ENCODE measurements around the gene TFCP2L1. TPM values are rescaled to one million over a fixed set of nuclear protein-coding genes. Genes with fewer than 3 reads are reported as not detected.

TFCP2L1 gene
- total RNA-seq, 1 donor from 2014 or later = 0.05 TPM

DNA sequence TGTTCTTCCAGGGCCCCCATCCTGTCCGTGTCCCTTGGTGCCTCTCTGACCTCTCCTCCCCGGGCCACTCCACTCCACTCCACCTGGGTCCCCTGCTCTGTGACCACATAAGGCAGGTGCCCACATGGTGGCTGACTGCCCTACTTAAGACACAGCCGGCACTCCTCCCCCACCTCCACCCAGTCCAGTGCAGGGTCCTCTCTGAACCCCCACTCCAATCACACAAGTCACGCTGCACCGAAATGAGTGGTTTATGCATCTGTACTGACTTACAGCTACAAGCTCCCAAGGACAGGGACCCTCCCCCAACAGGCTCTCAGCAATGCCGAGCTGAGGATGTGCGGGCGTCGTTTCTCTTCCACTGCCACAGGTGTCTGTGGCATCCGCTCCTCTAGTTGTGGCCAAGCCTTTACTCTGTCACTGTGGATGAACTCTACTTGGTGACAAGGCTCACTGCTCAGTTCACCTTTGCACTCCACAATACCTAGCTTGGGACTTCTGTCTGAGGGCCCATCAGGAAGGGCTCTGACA lies 48.3 kb downstream of the TFCP2L1 start:
- H3K4me2 ChIP-seq (ENCODE audit: low read length) = no peak overlapping the region
- FAIRE-seq (no peak), DNase-seq (ENCODE audit: low read depth) (no peak)
- Mint-ChIP-seq H3K4me1 (ENCODE audit: low read depth, unreplicated experiment) (no peaks in the 10 kb centered on the region), H3K27me3 (ENCODE audit: low read depth, unreplicated experiment) (peaks cover 73% of the 10 kb centered on the region), H3K4me3 (ENCODE audit: unreplicated experiment) (no peak overlapping the region), H3K36me3 (ENCODE audit: low read depth, unreplicated experiment) (no peaks in the 10 kb centered on the region), H3K9me3 (ENCODE audit: unreplicated experiment) (no peaks in the 10 kb centered on the region), H3K27ac (ENCODE audit: unreplicated experiment) (no peak overlapping the region)
- no peak overlapping the region for H3K4me3 ChIP-seq (ENCODE audit: insufficient read depth, low read depth, low read length)
- H3K9ac ChIP-seq (ENCODE audit: low read length) = no peak overlapping the region
- H3K36me3 ChIP-seq (ENCODE audit: insufficient read depth, low read length) = no peaks in the 10 kb centered on the region
- no peaks in the 10 kb centered on the region for H3K27me3 ChIP-seq (ENCODE audit: insufficient read depth, low read length)
- no peak for TF ChIP-seq EZH2 (IDR thresholded peaks at IDR 0.05; ENCODE audit: insufficient read depth, low read length)
- H3K79me2 ChIP-seq (ENCODE audit: insufficient read depth, low read length) = no peaks in the 10 kb centered on the region
- H3K27ac ChIP-seq (ENCODE audit: low read depth, low read length) = no peak overlapping the region
- no peak overlapping the region for H2AFZ ChIP-seq (ENCODE audit: low read depth, low read length)
- H4K20me1 ChIP-seq (ENCODE audit: insufficient read depth, low read length) = no peaks in the 10 kb centered on the region
- no peaks in the 10 kb centered on the region for H3K9me3 ChIP-seq (ENCODE audit: insufficient read depth, low read depth, low read length)
- H3K4me1 ChIP-seq (ENCODE audit: insufficient read depth, low read length) = peaks cover 8% of the 10 kb centered on the region

DNA sequence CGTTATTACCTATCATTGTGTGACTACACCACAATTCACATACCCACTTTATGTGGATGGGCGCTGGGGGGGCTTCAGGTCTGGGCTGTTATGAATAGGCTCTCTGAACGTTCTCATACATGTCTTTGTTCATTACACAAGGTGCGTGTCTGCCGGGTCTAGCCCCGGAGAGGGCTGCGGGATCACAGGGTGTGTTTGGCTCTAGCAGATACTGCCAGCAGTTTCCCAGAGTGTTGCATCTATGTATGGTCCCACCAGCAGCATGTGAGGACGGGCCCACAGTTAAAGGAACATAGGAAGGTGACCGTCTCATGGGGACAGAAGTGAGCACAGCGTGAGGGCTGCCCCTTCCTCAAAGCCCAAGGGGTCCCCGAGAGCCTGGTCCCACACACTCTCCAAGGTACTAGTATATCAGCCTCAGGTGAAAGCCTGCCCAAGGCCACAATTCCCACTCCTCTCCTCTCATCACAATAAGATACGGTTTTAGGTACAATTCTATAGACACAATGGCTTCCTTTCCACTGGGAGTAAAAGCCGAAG lies 48.8 kb downstream of the TFCP2L1 start:
- Mint-ChIP-seq H3K4me1 (ENCODE audit: low read depth, unreplicated experiment) (no peaks in the 10 kb centered on the region), H3K27ac (ENCODE audit: unreplicated experiment) (no peak overlapping the region), H3K9me3 (ENCODE audit: unreplicated experiment) (no peaks in the 10 kb centered on the region), H3K4me3 (ENCODE audit: unreplicated experiment) (no peak overlapping the region), H3K36me3 (ENCODE audit: low read depth, unreplicated experiment) (no peaks in the 10 kb centered on the region), H3K27me3 (ENCODE audit: low read depth, unreplicated experiment) (peaks cover 72% of the 10 kb centered on the region)
- Histone ChIP-seq H3K79me2 (ENCODE audit: insufficient read depth, low read length) (no peaks in the 10 kb centered on the region), H3K27me3 (ENCODE audit: insufficient read depth, low read length) (no peaks in the 10 kb centered on the region), H4K20me1 (ENCODE audit: insufficient read depth, low read length) (no peaks in the 10 kb centered on the region), H3K36me3 (ENCODE audit: insufficient read depth, low read length) (no peaks in the 10 kb centered on the region), H3K9me3 (ENCODE audit: insufficient read depth, low read depth, low read length) (no peaks in the 10 kb centered on the region), H3K27ac (ENCODE audit: low read depth, low read length) (no peak overlapping the region), H3K4me3 (ENCODE audit: insufficient read depth, low read depth, low read length) (no peak overlapping the region), H3K9ac (ENCODE audit: low read length) (no peak overlapping the region), H3K4me2 (ENCODE audit: low read length) (no peak overlapping the region), H3K4me1 (ENCODE audit: insufficient read depth, low read length) (peaks cover 8% of the 10 kb centered on the region), H2AFZ (ENCODE audit: low read depth, low read length) (no peak overlapping the region)
- DNase-seq (ENCODE audit: low read depth) (no peak), FAIRE-seq (no peak)
- TF ChIP-seq, protein P1, sequence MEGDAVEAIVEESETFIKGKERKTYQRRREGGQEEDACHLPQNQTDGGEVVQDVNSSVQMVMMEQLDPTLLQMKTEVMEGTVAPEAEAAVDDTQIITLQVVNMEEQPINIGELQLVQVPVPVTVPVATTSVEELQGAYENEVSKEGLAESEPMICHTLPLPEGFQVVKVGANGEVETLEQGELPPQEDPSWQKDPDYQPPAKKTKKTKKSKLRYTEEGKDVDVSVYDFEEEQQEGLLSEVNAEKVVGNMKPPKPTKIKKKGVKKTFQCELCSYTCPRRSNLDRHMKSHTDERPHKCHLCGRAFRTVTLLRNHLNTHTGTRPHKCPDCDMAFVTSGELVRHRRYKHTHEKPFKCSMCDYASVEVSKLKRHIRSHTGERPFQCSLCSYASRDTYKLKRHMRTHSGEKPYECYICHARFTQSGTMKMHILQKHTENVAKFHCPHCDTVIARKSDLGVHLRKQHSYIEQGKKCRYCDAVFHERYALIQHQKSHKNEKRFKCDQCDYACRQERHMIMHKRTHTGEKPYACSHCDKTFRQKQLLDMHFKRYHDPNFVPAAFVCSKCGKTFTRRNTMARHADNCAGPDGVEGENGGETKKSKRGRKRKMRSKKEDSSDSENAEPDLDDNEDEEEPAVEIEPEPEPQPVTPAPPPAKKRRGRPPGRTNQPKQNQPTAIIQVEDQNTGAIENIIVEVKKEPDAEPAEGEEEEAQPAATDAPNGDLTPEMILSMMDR (IDR thresholded peaks at IDR 0.05; ENCODE audit: insufficient read depth, low read depth, low read length) = no peak

DNA sequence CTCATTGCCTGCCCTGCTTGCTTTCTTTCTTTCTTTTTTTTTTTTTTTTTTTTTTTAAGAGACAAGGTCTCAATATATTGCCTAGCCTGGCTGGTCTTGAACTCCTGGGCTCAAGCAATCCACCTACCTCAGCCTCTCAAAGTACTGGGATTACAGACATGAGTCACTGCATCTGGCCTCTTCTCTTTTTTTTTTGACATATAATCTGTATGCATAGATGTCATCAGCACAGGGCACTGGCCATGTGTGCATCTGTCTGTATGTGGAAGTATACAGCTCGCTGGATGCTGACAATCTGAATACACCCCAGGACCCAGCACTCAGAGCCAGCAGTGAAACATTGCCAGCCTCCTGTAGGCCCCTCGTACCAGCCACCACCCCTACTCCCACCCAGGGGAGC lies 49.5 kb downstream of the TFCP2L1 start:
- Histone ChIP-seq H3K79me2 (ENCODE audit: insufficient read depth, low read length) (no peaks in the 10 kb centered on the region), H3K4me2 (ENCODE audit: low read length) (no peak overlapping the region), H3K27me3 (ENCODE audit: insufficient read depth, low read length) (no peaks in the 10 kb centered on the region), H3K9me3 (ENCODE audit: insufficient read depth, low read depth, low read length) (no peaks in the 10 kb centered on the region), H4K20me1 (ENCODE audit: insufficient read depth, low read length) (no peaks in the 10 kb centered on the region), H2AFZ (ENCODE audit: low read depth, low read length) (no peak overlapping the region), H3K27ac (ENCODE audit: low read depth, low read length) (no peak overlapping the region), H3K4me3 (ENCODE audit: insufficient read depth, low read depth, low read length) (no peak overlapping the region), H3K9ac (ENCODE audit: low read length) (no peak overlapping the region), H3K36me3 (ENCODE audit: insufficient read depth, low read length) (no peaks in the 10 kb centered on the region), H3K4me1 (ENCODE audit: insufficient read depth, low read length) (peaks cover 8% of the 10 kb centered on the region)
- FAIRE-seq (no peak), DNase-seq (ENCODE audit: low read depth) (no peak)
- Mint-ChIP-seq H3K4me3 (ENCODE audit: unreplicated experiment) (no peak overlapping the region), H3K27me3 (ENCODE audit: low read depth, unreplicated experiment) (peaks cover 68% of the 10 kb centered on the region), H3K9me3 (ENCODE audit: unreplicated experiment) (no peaks in the 10 kb centered on the region), H3K36me3 (ENCODE audit: low read depth, unreplicated experiment) (no peaks in the 10 kb centered on the region), H3K4me1 (ENCODE audit: low read depth, unreplicated experiment) (no peaks in the 10 kb centered on the region), H3K27ac (ENCODE audit: unreplicated experiment) (no peak overlapping the region)
- TF ChIP-seq EZH2 (IDR thresholded peaks at IDR 0.05; ENCODE audit: insufficient read depth, low read length) = no peak
- TF ChIP-seq, protein P1 (IDR thresholded peaks at IDR 0.05; ENCODE audit: insufficient read depth, low read depth, low read length) = no peak
